ENCODE results near the gene POU3F2. TPM values are rescaled to one million over a fixed set of nuclear protein-coding genes. Genes with fewer than 3 reads are reported as not detected.

POU3F2 gene
- total and polyA plus RNA-seq, 2 donors (not counting 3 experiments of a cell fraction or from before 2014, with no cell fraction given) = not detected

DNA sequence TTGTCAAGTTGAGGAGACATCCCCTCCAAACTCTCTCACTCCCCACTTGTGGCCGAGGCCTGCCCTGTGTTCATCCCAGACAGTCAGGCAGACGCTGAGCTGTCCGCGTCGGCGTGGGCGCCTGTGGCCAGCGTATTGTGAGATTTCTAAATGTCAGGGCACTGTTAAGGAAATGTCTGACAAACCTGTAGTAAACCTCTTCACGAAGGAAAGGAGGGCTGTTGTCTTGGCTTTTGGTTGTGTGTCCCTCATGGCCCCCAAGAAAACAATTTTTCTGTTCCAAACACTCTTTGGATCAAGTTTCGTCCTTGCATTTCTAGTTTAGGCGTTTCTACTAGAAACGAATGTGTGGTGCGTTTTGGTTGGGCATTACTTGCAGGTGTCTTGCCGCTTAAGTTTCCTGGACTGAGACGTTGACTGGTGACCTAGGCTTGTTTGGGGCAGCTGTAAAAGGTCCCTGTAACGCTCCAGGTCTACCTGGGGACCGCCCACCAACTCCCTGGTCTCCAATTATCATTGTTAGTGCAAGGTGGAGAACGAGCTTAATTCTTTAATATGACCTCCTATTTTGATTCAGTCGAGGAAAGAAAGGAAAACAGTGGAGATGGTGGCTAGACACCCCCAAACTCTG is 8.7 kb upstream of the POU3F2 start:
- H3K9ac ChIP-seq (replicated peaks; ENCODE audit: extremely low read depth, insufficient read depth, low read length) = no peak overlapping the region
- DNase-seq (ENCODE audit: low read depth, low spot score) (no peak), FAIRE-seq (no peak)
- CTCF ChIA-PET = no interaction called here
- H3K36me3 ChIP-seq (ENCODE audit: control insufficient read depth in 2 of 2, extremely low read depth in 1 of 2, insufficient read depth in 2 of 2, low read length in 2 of 2) = no peaks in the 10 kb centered on the region
- no peak overlapping the region for H2AFZ ChIP-seq (ENCODE audit: low read depth, low read length)
- no peaks in the 10 kb centered on the region for H4K20me1 ChIP-seq (replicated peaks; ENCODE audit: control insufficient read depth, extremely low read depth, insufficient read depth, low read length)
- H3K4me2 ChIP-seq (ENCODE audit: insufficient read depth, low read length) = no peak overlapping the region
- TF ChIP-seq, protein P1, sequence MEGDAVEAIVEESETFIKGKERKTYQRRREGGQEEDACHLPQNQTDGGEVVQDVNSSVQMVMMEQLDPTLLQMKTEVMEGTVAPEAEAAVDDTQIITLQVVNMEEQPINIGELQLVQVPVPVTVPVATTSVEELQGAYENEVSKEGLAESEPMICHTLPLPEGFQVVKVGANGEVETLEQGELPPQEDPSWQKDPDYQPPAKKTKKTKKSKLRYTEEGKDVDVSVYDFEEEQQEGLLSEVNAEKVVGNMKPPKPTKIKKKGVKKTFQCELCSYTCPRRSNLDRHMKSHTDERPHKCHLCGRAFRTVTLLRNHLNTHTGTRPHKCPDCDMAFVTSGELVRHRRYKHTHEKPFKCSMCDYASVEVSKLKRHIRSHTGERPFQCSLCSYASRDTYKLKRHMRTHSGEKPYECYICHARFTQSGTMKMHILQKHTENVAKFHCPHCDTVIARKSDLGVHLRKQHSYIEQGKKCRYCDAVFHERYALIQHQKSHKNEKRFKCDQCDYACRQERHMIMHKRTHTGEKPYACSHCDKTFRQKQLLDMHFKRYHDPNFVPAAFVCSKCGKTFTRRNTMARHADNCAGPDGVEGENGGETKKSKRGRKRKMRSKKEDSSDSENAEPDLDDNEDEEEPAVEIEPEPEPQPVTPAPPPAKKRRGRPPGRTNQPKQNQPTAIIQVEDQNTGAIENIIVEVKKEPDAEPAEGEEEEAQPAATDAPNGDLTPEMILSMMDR (IDR thresholded peaks at IDR 0.05; ENCODE audit: extremely low read depth in 1 of 2, insufficient read depth in 1 of 2, low read depth in 1 of 2, low read length in 2 of 2) = no peak
- no peak for TF ChIP-seq POLR2A (IDR thresholded peaks at IDR 0.05; ENCODE audit: low read depth, low read length)
- H3K79me2 ChIP-seq (ENCODE audit: control insufficient read depth, insufficient read depth, low read length) = no peaks in the 10 kb centered on the region
- dilution Hi-C loops (cut with MboI; ENCODE audit: extremely low pct_ligation_motif_present, low sequenced_read_pairs) (no loop called here), intact Hi-C loops (cut with micrococcal nuclease) (no loop called here)
- H3K9me1 ChIP-seq (replicated peaks; ENCODE audit: control insufficient read depth, extremely low read depth, insufficient read depth, low read length) = no peaks in the 10 kb centered on the region
- H3K27ac ChIP-seq (ENCODE audit: insufficient read depth, low read depth, low read length) = no peak overlapping the region
- POLR2A ChIA-PET = no interaction called here
- no peaks in the 10 kb centered on the region for H3K9me3 ChIP-seq (replicated peaks; ENCODE audit: control insufficient read depth, insufficient read depth, low read length)
- peaks cover 78 to 86% of the 10 kb centered on the region in 2 experiments for H3K27me3 ChIP-seq (ENCODE audit: control insufficient read depth in 2 of 2, insufficient read depth in 2 of 2, low read length in 2 of 2)
- no TSS peak for BruUV-seq (replicated peaks)
- no peaks in the 10 kb centered on the region for H3K4me1 ChIP-seq (ENCODE audit: control insufficient read depth, extremely low read depth, insufficient read depth, low read length)
- H3K4me3 ChIP-seq (replicated peaks in 1 of 3; ENCODE audit: insufficient read depth in 1 of 3, low read depth in 1 of 3, low read length in 3 of 3) = no peak overlapping the region

DNA sequence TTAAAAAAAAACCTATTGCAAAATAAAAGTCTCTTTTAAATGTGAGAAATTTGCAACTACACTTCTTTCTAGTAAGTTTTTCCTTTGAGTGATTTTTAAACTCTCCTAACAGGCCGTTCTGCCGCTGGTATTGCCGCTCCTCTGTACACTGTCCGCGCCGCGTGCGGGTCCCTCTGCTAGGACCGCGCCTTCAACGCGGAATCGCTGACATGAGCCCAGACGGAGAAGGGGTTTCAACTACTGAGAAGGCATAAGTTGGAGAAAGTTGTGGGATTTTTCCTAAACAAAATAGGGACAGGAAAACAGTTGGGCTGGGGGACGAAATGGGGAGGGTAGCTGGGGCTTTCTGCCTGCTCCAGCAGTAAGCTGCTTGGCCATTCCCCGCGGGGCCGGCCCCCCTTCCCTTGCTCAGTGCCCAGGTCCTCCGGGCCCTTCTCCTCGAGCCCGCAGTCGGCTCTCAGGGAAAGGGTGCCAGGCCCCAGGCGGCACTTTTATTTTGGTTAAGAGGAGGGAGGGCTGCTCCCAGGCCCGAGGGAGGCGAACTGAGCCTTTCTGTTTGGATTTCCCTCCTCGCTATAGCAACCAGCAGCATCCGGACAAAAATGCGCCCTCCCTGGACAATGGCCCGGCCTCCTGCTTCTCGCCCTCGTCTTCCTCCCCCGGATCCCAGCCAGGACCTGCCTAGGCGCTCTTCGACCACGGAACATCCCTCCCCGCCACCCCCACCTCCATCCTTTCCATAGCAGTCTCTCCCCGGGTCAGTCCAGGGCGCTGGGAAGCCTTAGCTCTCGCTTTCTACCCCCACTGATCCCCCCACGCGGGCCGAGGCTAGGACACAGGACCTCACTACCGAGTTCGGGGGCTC is 6.8 kb upstream of the POU3F2 start:
- H3K4me1 ChIP-seq (ENCODE audit: control insufficient read depth, extremely low read depth, insufficient read depth, low read length) = peaks cover 4% of the 10 kb centered on the region
- ChIA-PET POLR2A (no interaction called here), CTCF (interaction anchor here (0.8 kb wide), 1 partner anchor 292 kb away, joined by 3 read pairs; no protein-coding TSS in a partner anchor)
- H2AFZ ChIP-seq (ENCODE audit: low read depth, low read length) = no peak overlapping the region
- no peak for DNase-seq (ENCODE audit: low read depth, low spot score)
- H3K79me2 ChIP-seq (ENCODE audit: control insufficient read depth, insufficient read depth, low read length) = no peaks in the 10 kb centered on the region
- dilution Hi-C loops (cut with MboI; ENCODE audit: extremely low pct_ligation_motif_present, low sequenced_read_pairs) = no loop called here
- no peak overlapping the region for H3K27ac ChIP-seq (ENCODE audit: insufficient read depth, low read depth, low read length)
- H3K9me1 ChIP-seq (replicated peaks; ENCODE audit: control insufficient read depth, extremely low read depth, insufficient read depth, low read length) = no peaks in the 10 kb centered on the region
- H3K9me3 ChIP-seq (replicated peaks; ENCODE audit: control insufficient read depth, insufficient read depth, low read length) = no peaks in the 10 kb centered on the region
- BruUV-seq (replicated peaks) = no TSS peak
- H3K4me3 ChIP-seq (replicated peaks in 1 of 3; ENCODE audit: insufficient read depth in 1 of 3, low read depth in 1 of 3, low read length in 3 of 3) = no peak overlapping the region
- H3K27me3 ChIP-seq (ENCODE audit: control insufficient read depth in 2 of 2, insufficient read depth in 2 of 2, low read length in 2 of 2) = peaks cover 86 to 95% of the 10 kb centered on the region in 2 experiments
- peak; percentile 55 for TF ChIP-seq EZH2 (IDR thresholded peaks at IDR 0.05; ENCODE audit: borderline replicate concordance, low read depth, low read length, severe bottlenecking)
- TF ChIP-seq, protein P2, sequence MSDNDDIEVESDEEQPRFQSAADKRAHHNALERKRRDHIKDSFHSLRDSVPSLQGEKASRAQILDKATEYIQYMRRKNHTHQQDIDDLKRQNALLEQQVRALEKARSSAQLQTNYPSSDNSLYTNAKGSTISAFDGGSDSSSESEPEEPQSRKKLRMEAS (IDR thresholded peaks at IDR 0.05; ENCODE audit: insufficient read depth, insufficient read length) = no peak
- no peak overlapping the region for H3K9ac ChIP-seq (replicated peaks; ENCODE audit: extremely low read depth, insufficient read depth, low read length)
- intact Hi-C loops (cut with micrococcal nuclease) = no loop called here
- FAIRE-seq = no peak
- no peaks in the 10 kb centered on the region for H4K20me1 ChIP-seq (replicated peaks; ENCODE audit: control insufficient read depth, extremely low read depth, insufficient read depth, low read length)
- H3K36me3 ChIP-seq (ENCODE audit: control insufficient read depth in 2 of 2, extremely low read depth in 1 of 2, insufficient read depth in 2 of 2, low read length in 2 of 2) = no peaks in the 10 kb centered on the region
- H3K4me2 ChIP-seq (ENCODE audit: insufficient read depth, low read length) = no peak overlapping the region

Measured in endothelial cell of umbilical vein (primary cell).